Neuronal stem cell (in vitro differentiated cells): Measurements from ENCODE around the gene ZMYM2.
A peak's percentile ranks its signal among the peaks of the same experiment; 100 is the strongest.

Experiments used
- DNase-seq: peaks from one replicate; pipeline ENCODE4 v3.0.0-alpha.2; 2013; ENCODE audit warnings: low spot score
- H2AFZ ChIP-seq: one replicate; pipeline ENCODE4 v1.6.1; 2013; ENCODE audit warnings: mild to moderate bottlenecking, low read length, inconsistent platforms
- H2AK5ac ChIP-seq: 2 replicates; pipeline ENCODE4 v1.6.1; 2013; ENCODE audit warnings: low read depth, mild to moderate bottlenecking, inconsistent platforms, low read length, moderate library complexity, mixed read lengths
- H2BK120ac ChIP-seq: 2 replicates; pipeline ENCODE4 v1.6.1; 2013; ENCODE audit warnings: low read depth, mild to moderate bottlenecking, inconsistent platforms, low read length, moderate library complexity, mixed read lengths
- H2BK12ac ChIP-seq: one replicate; pipeline ENCODE4 v1.6.1; 2013; ENCODE audit warnings: low read length, inconsistent platforms
- H2BK15ac ChIP-seq: 2 replicates; pipeline ENCODE4 v1.6.1; 2013; ENCODE audit warnings: mild to moderate bottlenecking, low read length, inconsistent platforms, mixed read lengths
- H2BK5ac ChIP-seq: one replicate; pipeline ENCODE4 v1.6.1; 2013; ENCODE audit warnings: inconsistent platforms, mild to moderate bottlenecking, low read length, moderate library complexity
- H3K14ac ChIP-seq: one replicate; pipeline ENCODE4 v1.6.1; 2013; ENCODE audit warnings: low read length, inconsistent platforms
- H3K18ac ChIP-seq: 2 replicates; pipeline ENCODE4 v1.6.1; 2013; ENCODE audit warnings: low read length, inconsistent platforms
- H3K23ac ChIP-seq: 2 replicates; pipeline ENCODE4 v1.6.1; 2013; ENCODE audit warnings: low read depth, mild to moderate bottlenecking, mixed read lengths, low read length, inconsistent platforms; ENCODE audit not compliant: poor library complexity
- H3K27ac ChIP-seq: replicated peaks from 3 replicates; pipeline ENCODE4 v1.5.1; 2013; ENCODE audit warnings: low read length, inconsistent platforms
- H3K27me3 ChIP-seq, 3 experiments: 2 replicates each; pipeline ENCODE4 v1.6.1; 2013; ENCODE audit warnings: low read length in 3 of 3, mild to moderate bottlenecking in 2 of 3, inconsistent platforms in 1 of 3, low read depth in 1 of 3, mixed read lengths in 1 of 3, moderate library complexity in 1 of 3; ENCODE audit not compliant: control insufficient read depth in 3 of 3, insufficient read depth in 3 of 3
- H3K36me3 ChIP-seq, 2 donors: replicated peaks in 1 of 2; 2 replicates each; pipeline ENCODE4 v1.6.1; 2013; ENCODE audit warnings: low read length in 2 of 2; ENCODE audit not compliant: control insufficient read depth in 2 of 2, insufficient read depth in 2 of 2
- H3K4ac ChIP-seq: 2 replicates; pipeline ENCODE4 v1.6.1; 2013; ENCODE audit warnings: inconsistent platforms, mild to moderate bottlenecking, low read length, moderate library complexity
- H3K4me1 ChIP-seq, 2 donors: 1 replicate in 1 of 2; 2 replicates in 1 of 2; pipeline ENCODE4 v1.6.1; 2013; ENCODE audit warnings: low read length in 2 of 2, low read depth in 1 of 2; ENCODE audit not compliant: control insufficient read depth in 2 of 2, insufficient read depth in 1 of 2
- H3K4me2 ChIP-seq: one replicate; pipeline ENCODE4 v1.6.1; 2013; ENCODE audit warnings: mild to moderate bottlenecking, low read length, inconsistent platforms; ENCODE audit not compliant: insufficient read depth, poor library complexity, severe bottlenecking
- H3K4me3 ChIP-seq, 2 donors: 2 replicates each; pipeline ENCODE4 v1.5.1; 2013; ENCODE audit warnings: low read length in 2 of 2, mild to moderate bottlenecking in 2 of 2, inconsistent platforms in 1 of 2, moderate library complexity in 1 of 2
- H3K79me1 ChIP-seq: one replicate; pipeline ENCODE4 v1.6.1; 2013; ENCODE audit warnings: low read depth, mild to moderate bottlenecking, inconsistent platforms, low read length, moderate library complexity
- H3K9ac ChIP-seq: one replicate; pipeline ENCODE4 v1.6.1; 2013; ENCODE audit warnings: mild to moderate bottlenecking, low read depth, low read length, inconsistent platforms; ENCODE audit not compliant: poor library complexity
- H3K9me3 ChIP-seq, 2 donors: replicated peaks in 1 of 2; 2 replicates each; pipeline versions ENCODE3 to v1.6.1; 2013; ENCODE audit warnings: low read length in 2 of 2, mild to moderate bottlenecking in 2 of 2, inconsistent platforms in 1 of 2, low read depth in 1 of 2, mixed read lengths in 1 of 2, moderate library complexity in 1 of 2; ENCODE audit not compliant: control insufficient read depth in 2 of 2, insufficient read depth in 1 of 2
- H4K8ac ChIP-seq: one replicate; pipeline ENCODE4 v1.6.1; 2013; ENCODE audit warnings: low read depth, mild to moderate bottlenecking, inconsistent platforms, low read length, moderate library complexity
- H4K91ac ChIP-seq: one replicate; pipeline ENCODE4 v1.6.1; 2013; ENCODE audit warnings: low read length, low read depth, mild to moderate bottlenecking, inconsistent platforms; ENCODE audit not compliant: poor library complexity
- WGBS, 2 donors: extraction: QIAGEN DNeasy Blood & Tissue Kit; methylation state at CpG; one replicate each; pipeline ENCODE4 v1.1.7; 2013; ENCODE audit warnings: missing lambda C conversion rate in 2 of 2, mixed read lengths in 1 of 2; ENCODE audit not compliant: insufficient read length in 2 of 2, insufficient replicate concordance in 1 of 2; ENCODE audit errors: extremely low coverage in 2 of 2; 5-methylcytosine and 5-hydroxymethylcytosine counted together

Gene ZMYM2

GRCh38 chr13:19960653-19960976 is 2.1 kb downstream of the ZMYM2 start:
- H2BK12ac ChIP-seq = no peak overlapping the region
- no peak overlapping the region for H3K23ac ChIP-seq
- no peak overlapping the region for H3K18ac ChIP-seq
- no peak overlapping the region for H3K9ac ChIP-seq
- H3K79me1 ChIP-seq = peaks cover 3% of the 10 kb centered on the region
- no CpG with 5 or more reads among the region's 2 CpGs for WGBS, 2 donors
- H3K9me3 ChIP-seq = no peaks in the 10 kb centered on the region
- no peak overlapping the region for H4K8ac ChIP-seq
- H3K4me1 ChIP-seq = peaks cover 0 to 7% of the 10 kb centered on the region in 2 donors
- H2AK5ac ChIP-seq = no peak overlapping the region
- no peak overlapping the region for H3K14ac ChIP-seq
- H3K36me3 ChIP-seq = peaks cover 0 to 51% of the 10 kb centered on the region in 2 donors
- no peak overlapping the region for H2BK15ac ChIP-seq
- no peak overlapping the region for H2BK120ac ChIP-seq
- no peak overlapping the region for H3K27ac ChIP-seq
- peak overlapping the region in 1 of 2 donors; percentile 81 for H3K4me3 ChIP-seq
- H3K27me3 ChIP-seq = no peaks in the 10 kb centered on the region
- DNase-seq = no peak
- no peak overlapping the region for H2BK5ac ChIP-seq
- H2AFZ ChIP-seq = no peak overlapping the region
- peak overlapping the region; percentile 41 for H3K4me2 ChIP-seq
- H4K91ac ChIP-seq = no peak overlapping the region
- H3K4ac ChIP-seq = no peak overlapping the region

- no peak for DNase-seq
- no peak overlapping the region for H2AFZ ChIP-seq
- H3K4me2 ChIP-seq = no peak overlapping the region
- no peak overlapping the region for H3K23ac ChIP-seq
- WGBS, 2 donors = no CpG with 5 or more reads among the region's 4 CpGs
- H3K14ac ChIP-seq = no peak overlapping the region
- no peak overlapping the region for H3K18ac ChIP-seq
- no peak overlapping the region for H2BK12ac ChIP-seq
- H3K4ac ChIP-seq = no peak overlapping the region
- peaks cover 0 to 7% of the 10 kb centered on the region in 2 donors for H3K4me1 ChIP-seq
- H4K8ac ChIP-seq = no peak overlapping the region
- no peak overlapping the region for H2BK5ac ChIP-seq
- H3K27ac ChIP-seq = no peak overlapping the region
- peaks cover 3% of the 10 kb centered on the region for H3K79me1 ChIP-seq
- no peaks in the 10 kb centered on the region for H3K9me3 ChIP-seq
- H3K4me3 ChIP-seq = no peak overlapping the region
- H2AK5ac ChIP-seq = no peak overlapping the region
- H3K36me3 ChIP-seq = peaks cover 3 to 60% of the 10 kb centered on the region in 2 donors
- no peak overlapping the region for H2BK120ac ChIP-seq
- no peak overlapping the region for H2BK15ac ChIP-seq
- H4K91ac ChIP-seq = no peak overlapping the region
- H3K27me3 ChIP-seq = no peaks in the 10 kb centered on the region
- H3K9ac ChIP-seq = no peak overlapping the region
Observed at GRCh38 chr13:19961489-19961888, 3.0 kb downstream of the ZMYM2 start.

GRCh38 chr13:19961924-19962323 is 3.4 kb downstream of the ZMYM2 start:
- H3K4me2 ChIP-seq = no peak overlapping the region
- no peak overlapping the region for H2BK12ac ChIP-seq
- H3K79me1 ChIP-seq = peaks cover 3% of the 10 kb centered on the region
- no peak overlapping the region for H3K4ac ChIP-seq
- H3K9ac ChIP-seq = no peak overlapping the region
- H2BK120ac ChIP-seq = no peak overlapping the region
- no peak overlapping the region for H4K91ac ChIP-seq
- peaks cover 0 to 7% of the 10 kb centered on the region in 2 donors for H3K4me1 ChIP-seq
- H3K23ac ChIP-seq = no peak overlapping the region
- H3K4me3 ChIP-seq = no peak overlapping the region
- no peak overlapping the region for H4K8ac ChIP-seq
- no peak overlapping the region for H2BK5ac ChIP-seq
- H3K9me3 ChIP-seq = no peaks in the 10 kb centered on the region
- peaks cover 3 to 64% of the 10 kb centered on the region in 2 donors for H3K36me3 ChIP-seq
- H3K27ac ChIP-seq = no peak overlapping the region
- H2AK5ac ChIP-seq = no peak overlapping the region
- no peak for DNase-seq
- no peak overlapping the region for H3K18ac ChIP-seq
- no peak overlapping the region for H3K14ac ChIP-seq
- no peak overlapping the region for H2BK15ac ChIP-seq
- no peak overlapping the region for H2AFZ ChIP-seq
- no peaks in the 10 kb centered on the region for H3K27me3 ChIP-seq

- H2BK5ac ChIP-seq = no peak overlapping the region
- no peaks in the 10 kb centered on the region for H3K27me3 ChIP-seq
- WGBS, 2 donors = no CpG with 5 or more reads among the region's 10 CpGs
- no peak for DNase-seq
- H3K4me2 ChIP-seq = no peak overlapping the region
- no peak overlapping the region for H2AFZ ChIP-seq
- H3K36me3 ChIP-seq = peaks cover 5 to 74% of the 10 kb centered on the region in 2 donors
- H3K27ac ChIP-seq = no peak overlapping the region
- H3K4me3 ChIP-seq = no peak overlapping the region
- H4K91ac ChIP-seq = no peak overlapping the region
- H2BK12ac ChIP-seq = no peak overlapping the region
- H2BK15ac ChIP-seq = no peak overlapping the region
- no peak overlapping the region for H3K4ac ChIP-seq
- H3K14ac ChIP-seq = no peak overlapping the region
- peaks cover 0 to 7% of the 10 kb centered on the region in 2 donors for H3K4me1 ChIP-seq
- H3K9me3 ChIP-seq = no peaks in the 10 kb centered on the region
- H3K79me1 ChIP-seq = peaks cover 3% of the 10 kb centered on the region
- no peak overlapping the region for H4K8ac ChIP-seq
- H3K9ac ChIP-seq = no peak overlapping the region
- no peak overlapping the region for H3K18ac ChIP-seq
- no peak overlapping the region for H3K23ac ChIP-seq
- no peak overlapping the region for H2AK5ac ChIP-seq
- H2BK120ac ChIP-seq = no peak overlapping the region
Observed at GRCh38 chr13:19962894-19963293, 4.4 kb downstream of the ZMYM2 start.
